ENCODE results near the gene HDAC5. TPM values are rescaled to one million over a fixed set of nuclear protein-coding genes. Genes with fewer than 3 reads are reported as not detected.

HDAC5 gene
- total RNA-seq, 4 donors from 2014 or later, result 78.1 to 152 (median 112) TPM

GRCh38 chr17:44074911-44075285, 48.5 kb downstream of the HDAC5 start:
- Histone ChIP-seq H3K27ac (peak overlapping the region in 3 of 4 donors; percentile 1 to 34 (median 24)), H3K4me1 (peaks cover 3 to 50% (median 16%) of the 10 kb centered on the region in 3 donors), H3K4me3 (no peak overlapping the region), H3K27me3 (no peaks in the 10 kb centered on the region), H3K9me3 (no peaks in the 10 kb centered on the region), H3K36me3 (peaks cover 0 to 68% of the 10 kb centered on the region in 2 donors)
- TF ChIP-seq EP300 (IDR thresholded peaks at IDR 0.05) (no peak), POLR2AphosphoS5 (IDR thresholded peaks at IDR 0.05) (no peak), CTCF (IDR thresholded peaks at IDR 0.05) (no peak), POLR2A (IDR thresholded peaks at IDR 0.05) (no peak)
- WGBS, 2 donors (ENCODE audit: low coverage in 1 of 2), result 40 to 100% methylated on average over 1 to 3 of the region's 9 CpGs
- no peak for ATAC-seq

GRCh38 chr17:44074231-44074910, 49.1 kb downstream of the HDAC5 start:
- TF ChIP-seq EP300 (IDR thresholded peaks at IDR 0.05), result no peak
- no peak for TF ChIP-seq POLR2A (IDR thresholded peaks at IDR 0.05)
- no peak for TF ChIP-seq CTCF (IDR thresholded peaks at IDR 0.05)
- no peak for TF ChIP-seq POLR2AphosphoS5 (IDR thresholded peaks at IDR 0.05)
- Histone ChIP-seq H3K36me3 (peaks cover 0 to 63% of the 10 kb centered on the region in 2 donors), H3K9me3 (no peaks in the 10 kb centered on the region), H3K27me3 (no peaks in the 10 kb centered on the region), H3K4me1 (peaks cover 3 to 55% (median 18%) of the 10 kb centered on the region in 3 donors), H3K27ac (peak overlapping the region in 3 of 4 donors; percentile 1 to 34 (median 24)), H3K4me3 (no peak overlapping the region)
- no peak for ATAC-seq
- 61% methylated on average over 3 of the region's 9 CpGs; no CpG with 5 or more reads in 1 of the 2 donors for WGBS, 2 donors (ENCODE audit: low coverage in 1 of 2)

GRCh38 chr17:44071772-44072171, 51.7 kb downstream of the HDAC5 start:
- peak overlapping the region in 3 of 4 donors; percentile 91 to 95 (median 93) for H3K27ac ChIP-seq
- 20 to 42% methylated on average over 1 to 2 of the region's 2 CpGs for WGBS, 2 donors (ENCODE audit: low coverage in 1 of 2)
- no peaks in the 10 kb centered on the region for H3K9me3 ChIP-seq
- H3K4me1 ChIP-seq, result peaks cover 3 to 56% (median 22%) of the 10 kb centered on the region in 3 donors
- no peak for ATAC-seq
- no peak for TF ChIP-seq CTCF (IDR thresholded peaks at IDR 0.05)
- no peak for TF ChIP-seq POLR2AphosphoS5 (IDR thresholded peaks at IDR 0.05)
- TF ChIP-seq EP300 (IDR thresholded peaks at IDR 0.05), result no peak
- TF ChIP-seq POLR2A (IDR thresholded peaks at IDR 0.05), result no peak
- H3K4me3 ChIP-seq, result peak overlapping the region in 1 of 2 donors; percentile 69
- H3K27me3 ChIP-seq, result no peaks in the 10 kb centered on the region
- H3K36me3 ChIP-seq, result peaks cover 0 to 37% of the 10 kb centered on the region in 2 donors

GRCh38 chr17:44071198-44071520, 52.3 kb downstream of the HDAC5 start:
- Histone ChIP-seq H3K4me1 (peaks cover 3 to 54% (median 23%) of the 10 kb centered on the region in 3 donors), H3K27ac (peak overlapping the region; percentile 68 to 95 (median 92)), H3K4me3 (peak overlapping the region; percentile 49 to 69), H3K9me3 (no peaks in the 10 kb centered on the region), H3K27me3 (no peaks in the 10 kb centered on the region), H3K36me3 (peaks cover 0 to 30% of the 10 kb centered on the region in 2 donors)
- TF ChIP-seq CTCF (IDR thresholded peaks at IDR 0.05) (no peak), POLR2A (IDR thresholded peaks at IDR 0.05) (no peak), EP300 (IDR thresholded peaks at IDR 0.05) (no peak), POLR2AphosphoS5 (IDR thresholded peaks at IDR 0.05) (no peak)
- no peak for ATAC-seq
- WGBS, 2 donors (ENCODE audit: low coverage in 1 of 2), result 0% methylated on average over 3 of the region's 3 CpGs
